Measurements from ENCODE around the gene NES.

DNA sequence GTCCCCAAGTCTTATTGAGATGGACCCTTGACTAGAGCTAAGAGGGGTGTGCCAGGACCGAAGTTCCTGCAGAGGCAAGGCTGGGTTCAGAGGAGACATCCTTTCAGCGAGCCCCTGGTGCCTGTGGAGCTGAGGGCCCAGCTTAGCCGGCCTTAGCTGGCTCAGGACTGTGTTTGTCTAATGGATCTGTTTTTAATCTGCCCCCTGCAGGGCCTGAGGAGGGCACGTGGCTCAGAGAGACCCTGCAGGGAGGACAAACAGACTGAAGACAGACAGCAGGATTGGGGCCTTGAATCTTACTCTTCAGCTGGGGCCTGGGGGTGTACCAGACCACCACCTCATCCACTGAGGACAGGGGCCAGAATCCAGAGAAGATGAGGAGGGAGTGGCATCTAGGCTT, 26.5 kb upstream of the NES start:
- TF ChIP-seq GATA2 (IDR thresholded peaks at IDR 0.05; ENCODE audit: low read depth, low read length) = no peak
- no peak for TF ChIP-seq GATA3 (IDR thresholded peaks at IDR 0.05; ENCODE audit: low read depth, low read length)

Measured in SH-SY5Y (cell line).